ENCODE results near the gene FKBP1B. TPM values are rescaled to one million over a fixed set of nuclear protein-coding genes. Genes with fewer than 3 reads are reported as not detected.
A peak's percentile ranks its signal among the peaks of the same experiment; 100 is the strongest.

The FKBP1B gene
- polyA plus RNA-seq, 2 of the 4 experiments (the other 2 are of a cell fraction): 8.5 to 16.1 TPM

DNA sequence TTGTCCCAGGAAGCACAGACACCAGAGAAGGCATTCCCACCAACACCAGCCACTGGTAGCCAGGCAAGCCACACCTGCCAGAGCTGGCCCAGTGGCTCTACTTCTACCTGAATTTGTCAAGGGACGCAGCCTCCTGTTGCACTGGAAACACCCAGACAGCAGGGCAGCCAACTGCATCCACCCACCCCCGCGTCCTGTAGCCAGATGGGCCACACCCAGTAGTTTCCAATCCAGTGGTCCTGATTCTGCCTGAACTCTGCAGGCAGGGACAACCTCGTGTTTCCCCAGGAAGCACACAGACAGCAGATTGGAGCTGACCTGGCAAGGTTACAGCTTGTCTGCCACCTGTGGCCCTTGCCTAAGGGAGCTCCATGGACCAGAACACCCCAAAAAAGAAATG is 55.4 kb downstream of the FKBP1B start:
- no peak for TF ChIP-seq CHD4 (IDR thresholded peaks at IDR 0.05; ENCODE audit: borderline replicate concordance)
- TF ChIP-seq NPAS2 (CRISPR knock-in tag; IDR thresholded peaks at IDR 0.05; ENCODE audit: borderline replicate concordance): no peak
- TF ChIP-seq MAZ (IDR thresholded peaks at IDR 0.05; ENCODE audit: borderline replicate concordance, low read depth, low read length): no peak
- TF ChIP-seq EHF (CRISPR knock-in tag; IDR thresholded peaks at IDR 0.05): no peak
- no peak for TF ChIP-seq HOXB5 (CRISPR knock-in tag; IDR thresholded peaks at IDR 0.05)
- no peak for TF ChIP-seq KDM1A (IDR thresholded peaks at IDR 0.05; ENCODE audit: low read depth)
- TF ChIP-seq, protein P1, sequence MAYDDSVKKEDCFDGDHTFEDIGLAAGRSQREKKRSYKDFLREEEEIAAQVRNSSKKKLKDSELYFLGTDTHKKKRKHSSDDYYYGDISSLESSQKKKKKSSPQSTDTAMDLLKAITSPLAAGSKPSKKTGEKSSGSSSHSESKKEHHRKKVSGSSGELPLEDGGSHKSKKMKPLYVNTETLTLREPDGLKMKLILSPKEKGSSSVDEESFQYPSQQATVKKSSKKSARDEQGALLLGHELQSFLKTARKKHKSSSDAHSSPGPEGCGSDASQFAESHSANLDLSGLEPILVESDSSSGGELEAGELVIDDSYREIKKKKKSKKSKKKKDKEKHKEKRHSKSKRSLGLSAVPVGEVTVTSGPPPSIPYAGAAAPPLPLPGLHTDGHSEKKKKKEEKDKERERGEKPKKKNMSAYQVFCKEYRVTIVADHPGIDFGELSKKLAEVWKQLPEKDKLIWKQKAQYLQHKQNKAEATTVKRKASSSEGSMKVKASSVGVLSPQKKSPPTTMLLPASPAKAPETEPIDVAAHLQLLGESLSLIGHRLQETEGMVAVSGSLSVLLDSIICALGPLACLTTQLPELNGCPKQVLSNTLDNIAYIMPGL (CRISPR knock-in tag; IDR thresholded peaks at IDR 0.05; ENCODE audit: borderline replicate concordance): no peak
- TF ChIP-seq, protein P2, sequence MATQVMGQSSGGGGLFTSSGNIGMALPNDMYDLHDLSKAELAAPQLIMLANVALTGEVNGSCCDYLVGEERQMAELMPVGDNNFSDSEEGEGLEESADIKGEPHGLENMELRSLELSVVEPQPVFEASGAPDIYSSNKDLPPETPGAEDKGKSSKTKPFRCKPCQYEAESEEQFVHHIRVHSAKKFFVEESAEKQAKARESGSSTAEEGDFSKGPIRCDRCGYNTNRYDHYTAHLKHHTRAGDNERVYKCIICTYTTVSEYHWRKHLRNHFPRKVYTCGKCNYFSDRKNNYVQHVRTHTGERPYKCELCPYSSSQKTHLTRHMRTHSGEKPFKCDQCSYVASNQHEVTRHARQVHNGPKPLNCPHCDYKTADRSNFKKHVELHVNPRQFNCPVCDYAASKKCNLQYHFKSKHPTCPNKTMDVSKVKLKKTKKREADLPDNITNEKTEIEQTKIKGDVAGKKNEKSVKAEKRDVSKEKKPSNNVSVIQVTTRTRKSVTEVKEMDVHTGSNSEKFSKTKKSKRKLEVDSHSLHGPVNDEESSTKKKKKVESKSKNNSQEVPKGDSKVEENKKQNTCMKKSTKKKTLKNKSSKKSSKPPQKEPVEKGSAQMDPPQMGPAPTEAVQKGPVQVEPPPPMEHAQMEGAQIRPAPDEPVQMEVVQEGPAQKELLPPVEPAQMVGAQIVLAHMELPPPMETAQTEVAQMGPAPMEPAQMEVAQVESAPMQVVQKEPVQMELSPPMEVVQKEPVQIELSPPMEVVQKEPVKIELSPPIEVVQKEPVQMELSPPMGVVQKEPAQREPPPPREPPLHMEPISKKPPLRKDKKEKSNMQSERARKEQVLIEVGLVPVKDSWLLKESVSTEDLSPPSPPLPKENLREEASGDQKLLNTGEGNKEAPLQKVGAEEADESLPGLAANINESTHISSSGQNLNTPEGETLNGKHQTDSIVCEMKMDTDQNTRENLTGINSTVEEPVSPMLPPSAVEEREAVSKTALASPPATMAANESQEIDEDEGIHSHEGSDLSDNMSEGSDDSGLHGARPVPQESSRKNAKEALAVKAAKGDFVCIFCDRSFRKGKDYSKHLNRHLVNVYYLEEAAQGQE (IDR thresholded peaks at IDR 0.05): no peak
- TF ChIP-seq, protein P3, sequence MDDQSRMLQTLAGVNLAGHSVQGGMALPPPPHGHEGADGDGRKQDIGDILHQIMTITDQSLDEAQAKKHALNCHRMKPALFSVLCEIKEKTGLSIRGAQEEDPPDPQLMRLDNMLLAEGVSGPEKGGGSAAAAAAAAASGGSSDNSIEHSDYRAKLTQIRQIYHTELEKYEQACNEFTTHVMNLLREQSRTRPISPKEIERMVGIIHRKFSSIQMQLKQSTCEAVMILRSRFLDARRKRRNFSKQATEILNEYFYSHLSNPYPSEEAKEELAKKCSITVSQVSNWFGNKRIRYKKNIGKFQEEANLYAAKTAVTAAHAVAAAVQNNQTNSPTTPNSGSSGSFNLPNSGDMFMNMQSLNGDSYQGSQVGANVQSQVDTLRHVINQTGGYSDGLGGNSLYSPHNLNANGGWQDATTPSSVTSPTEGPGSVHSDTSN (IDR thresholded peaks at IDR 0.05): no peak
- no peak for TF ChIP-seq FOSL2 (IDR thresholded peaks at IDR 0.05)
- TF ChIP-seq FOSL2 (CRISPR knock-in tag; IDR thresholded peaks at IDR 0.05): no peak
- TF ChIP-seq, protein P4, sequence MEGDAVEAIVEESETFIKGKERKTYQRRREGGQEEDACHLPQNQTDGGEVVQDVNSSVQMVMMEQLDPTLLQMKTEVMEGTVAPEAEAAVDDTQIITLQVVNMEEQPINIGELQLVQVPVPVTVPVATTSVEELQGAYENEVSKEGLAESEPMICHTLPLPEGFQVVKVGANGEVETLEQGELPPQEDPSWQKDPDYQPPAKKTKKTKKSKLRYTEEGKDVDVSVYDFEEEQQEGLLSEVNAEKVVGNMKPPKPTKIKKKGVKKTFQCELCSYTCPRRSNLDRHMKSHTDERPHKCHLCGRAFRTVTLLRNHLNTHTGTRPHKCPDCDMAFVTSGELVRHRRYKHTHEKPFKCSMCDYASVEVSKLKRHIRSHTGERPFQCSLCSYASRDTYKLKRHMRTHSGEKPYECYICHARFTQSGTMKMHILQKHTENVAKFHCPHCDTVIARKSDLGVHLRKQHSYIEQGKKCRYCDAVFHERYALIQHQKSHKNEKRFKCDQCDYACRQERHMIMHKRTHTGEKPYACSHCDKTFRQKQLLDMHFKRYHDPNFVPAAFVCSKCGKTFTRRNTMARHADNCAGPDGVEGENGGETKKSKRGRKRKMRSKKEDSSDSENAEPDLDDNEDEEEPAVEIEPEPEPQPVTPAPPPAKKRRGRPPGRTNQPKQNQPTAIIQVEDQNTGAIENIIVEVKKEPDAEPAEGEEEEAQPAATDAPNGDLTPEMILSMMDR (IDR thresholded peaks at IDR 0.05): no peak
- TF ChIP-seq TP53 (CRISPR knock-in tag; IDR thresholded peaks at IDR 0.05): no peak
- no peak for TF ChIP-seq ZSCAN20 (CRISPR knock-in tag; IDR thresholded peaks at IDR 0.05)
- no peak for TF ChIP-seq CBX8 (IDR thresholded peaks at IDR 0.05)
- no peak for TF ChIP-seq HEYL (CRISPR knock-in tag; IDR thresholded peaks at IDR 0.05)
- TF ChIP-seq RNF2 (IDR thresholded peaks at IDR 0.05; ENCODE audit: borderline replicate concordance, low read depth): no peak
- peak; percentile 21 to 24; a peak in 3 of 6 replicates for ATAC-seq
- peaks cover 16% of the 10 kb centered on the region; the same call in 2 of the 3 replicates for H3K4me1 ChIP-seq
- ChIA-PET CTCF (interaction anchor here (1.0 to 7.8 kb wide), 6 partner anchors 16 to 305 kb away, joined by 3 to 57 read pairs (median 4); partner anchors contain the start of gene TP53I3), POLR2A (interaction anchor here (1.4 kb wide), 1 partner anchor 21 kb away, joined by 3 read pairs; no protein-coding TSS in a partner anchor)
- no peak for FAIRE-seq
- H3K27ac ChIP-seq: no peak overlapping the region
- WGBS (ENCODE audit: missing lambda C conversion rate): 0% methylated on average over 1 of the region's 4 CpGs
- no peak overlapping the region for H3K4me2 ChIP-seq
- DNase-seq (ENCODE audit: low read depth in 1 of 2, low spot score in 1 of 2): no peak
- H3K4me3 ChIP-seq: no peak overlapping the region
- H3K9me3 ChIP-seq: 0 out of 3 replicates have a peak, but pooled peaks cover 6% of the 10 kb centered on the region

DNA sequence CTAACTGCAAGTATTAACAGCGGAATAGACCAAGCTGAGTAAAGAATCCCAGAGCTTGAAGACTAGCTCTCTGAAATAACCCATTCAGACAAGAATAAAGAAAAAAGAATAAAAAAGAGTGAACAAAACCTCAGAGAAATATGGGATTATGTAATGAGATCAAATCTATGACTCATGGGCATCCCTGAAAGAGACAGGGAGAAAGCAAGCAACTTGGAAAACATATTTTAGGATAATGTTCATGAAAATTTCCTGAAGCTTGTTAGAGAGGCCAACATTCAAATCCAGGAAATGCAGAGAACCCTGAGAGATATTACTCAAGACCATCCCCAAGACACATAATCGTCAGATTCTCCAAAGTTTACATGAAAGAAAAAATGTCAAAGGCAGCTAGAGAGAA is 56.3 kb downstream of the FKBP1B start:
- TF ChIP-seq FOSL2 (IDR thresholded peaks at IDR 0.05) (0 out of 2 replicates have a peak, but pooled peaks have one; percentile 23), FOSL2 (CRISPR knock-in tag; IDR thresholded peaks at IDR 0.05) (peak; percentile 66), HOXA7 (CRISPR knock-in tag; IDR thresholded peaks at IDR 0.05) (no peak)
- ATAC-seq (no peak), FAIRE-seq (no peak), DNase-seq (ENCODE audit: low read depth in 1 of 2, low spot score in 1 of 2) (no peak)
- CTCF ChIA-PET: interaction anchor here (0.7 to 7.8 kb wide), 7 partner anchors 8 to 58 kb away, joined by 3 to 57 read pairs (median 4); partner anchors contain the start of gene TP53I3
- Histone ChIP-seq H3K27ac (peak overlapping the region in 1 of 2 experiments; percentile 14; a peak in 1 of 6 replicates), H3K9me3 (0 out of 3 replicates have a peak, but pooled peaks cover 6% of the 10 kb centered on the region), H3K4me1 (peaks cover 23% of the 10 kb centered on the region), H3K4me3 (no peak overlapping the region), H3K4me2 (0 out of 3 replicates have a peak overlapping the region, but pooled peaks have one; percentile 20)
- POLR2A ChIA-PET: interaction anchor here (1.4 kb wide), 1 partner anchor 22 kb away, joined by 3 read pairs; no protein-coding TSS in a partner anchor
- 49% methylated on average over 2 of the region's 2 CpGs for WGBS (ENCODE audit: missing lambda C conversion rate)

Data from A549 (cell line).